GM18520 (cell line): ENCODE measurements around the gene CD248.
"Not testable (repeated sequence)": the region's sequence is repeated elsewhere in the genome, so short reads cannot be mapped to it uniquely, and the experiment has no call there.

Experiments
- ATAC-seq: cut with Tn5 transposase; IDR thresholded peaks from one replicate; pipeline ENCODE4 v1.9.1; 2021; ENCODE audit not compliant: unreplicated experiment

The CD248 gene

DNA sequence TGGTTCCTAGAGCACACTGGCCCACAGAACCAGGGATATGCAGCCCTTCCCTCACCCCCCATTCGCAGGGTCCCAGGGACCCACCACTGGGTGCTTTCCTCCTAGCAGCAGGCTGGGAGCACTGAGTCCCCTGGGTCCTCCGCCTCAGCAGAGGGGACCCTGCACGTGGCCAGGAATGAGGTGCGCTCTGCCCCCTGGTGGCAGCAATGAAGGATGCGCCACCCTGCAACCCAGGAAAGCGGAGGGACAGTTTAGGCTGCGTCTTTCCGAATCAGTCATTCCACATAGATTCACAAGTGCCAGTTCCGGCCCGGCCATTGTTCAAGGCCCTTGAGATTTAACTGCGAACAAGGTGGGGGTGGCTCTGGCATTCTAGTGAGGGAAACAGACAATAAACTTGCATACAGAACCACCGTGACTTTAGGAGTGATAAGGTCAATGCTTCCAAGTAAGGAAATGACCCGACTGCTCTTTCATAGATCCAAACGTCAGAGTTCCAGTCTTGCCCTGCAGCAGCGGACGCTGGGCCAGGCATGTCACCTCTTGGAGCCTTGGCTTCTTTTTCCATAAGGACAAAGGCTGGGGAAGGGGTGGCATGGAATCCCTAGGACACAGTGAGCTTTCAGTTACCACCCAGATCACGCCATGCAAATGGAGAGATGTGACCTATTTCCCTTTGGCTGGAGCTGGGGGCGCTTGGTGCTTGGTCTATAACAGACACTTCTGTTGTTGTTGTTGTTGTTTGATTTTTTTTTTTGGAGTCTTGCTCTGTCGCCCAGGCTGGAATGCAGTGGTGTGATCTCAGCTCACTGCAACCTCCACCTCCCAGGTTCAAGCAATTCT is 11.7 kb upstream of the CD248 start:
- no peak for ATAC-seq

DNA sequence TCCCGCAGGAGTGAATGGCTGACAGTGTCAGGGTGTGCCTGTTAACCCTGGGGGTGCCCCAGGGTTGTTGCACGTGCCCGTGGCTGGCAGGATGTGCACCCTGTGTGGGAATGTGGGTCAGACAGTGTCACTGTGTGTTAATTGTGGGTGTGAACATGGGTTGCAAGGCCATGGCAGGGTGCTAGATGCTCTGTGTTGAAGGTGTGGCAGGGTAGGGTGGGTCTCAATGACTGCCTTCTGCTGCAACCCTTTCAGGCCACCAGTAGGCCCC is 11.1 kb upstream of the CD248 start:
- ATAC-seq: no peak

DNA sequence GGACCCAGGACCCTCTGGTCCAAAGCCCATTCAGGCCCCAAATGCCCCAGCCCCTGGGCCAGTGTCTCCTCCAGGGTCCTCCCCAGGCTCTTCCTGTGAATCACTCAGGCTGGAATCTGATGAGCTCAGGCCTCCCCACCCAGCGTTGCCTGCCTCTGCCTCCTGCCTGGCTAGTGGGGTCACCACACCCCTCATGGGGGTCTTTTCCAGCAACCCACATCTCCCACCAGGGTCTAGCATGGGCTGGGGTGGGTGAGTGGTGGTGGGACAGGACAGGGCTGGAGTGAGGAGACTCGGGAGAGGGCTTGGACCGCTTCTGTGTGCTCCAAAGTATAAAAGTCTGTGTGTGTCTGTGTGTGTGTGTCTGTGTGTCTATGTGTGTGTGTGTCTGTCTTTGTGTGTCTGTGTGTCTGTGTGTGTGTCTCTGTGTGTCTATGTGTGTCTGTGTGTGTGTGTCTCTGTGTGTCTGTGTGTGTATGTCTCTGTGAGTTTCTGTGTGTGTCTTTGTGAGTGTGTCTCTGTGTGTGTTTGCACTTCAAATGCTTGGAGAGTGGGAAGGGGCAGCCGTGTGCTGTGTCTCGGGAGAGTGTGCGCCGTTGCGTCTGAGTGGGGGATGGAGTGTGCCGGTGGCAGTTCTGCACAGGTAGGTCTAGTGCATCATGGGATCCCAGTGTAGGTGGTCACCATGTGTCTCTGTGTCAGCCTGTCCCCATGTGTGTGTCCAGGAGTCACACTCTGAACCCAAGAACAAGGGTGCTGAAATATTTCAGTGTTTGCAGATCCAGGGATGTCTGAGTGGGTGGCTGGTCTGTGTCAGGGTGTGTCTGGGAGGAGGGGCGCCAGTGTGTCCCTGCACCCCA is 10.6 kb upstream of the CD248 start:
- ATAC-seq: no peak

DNA sequence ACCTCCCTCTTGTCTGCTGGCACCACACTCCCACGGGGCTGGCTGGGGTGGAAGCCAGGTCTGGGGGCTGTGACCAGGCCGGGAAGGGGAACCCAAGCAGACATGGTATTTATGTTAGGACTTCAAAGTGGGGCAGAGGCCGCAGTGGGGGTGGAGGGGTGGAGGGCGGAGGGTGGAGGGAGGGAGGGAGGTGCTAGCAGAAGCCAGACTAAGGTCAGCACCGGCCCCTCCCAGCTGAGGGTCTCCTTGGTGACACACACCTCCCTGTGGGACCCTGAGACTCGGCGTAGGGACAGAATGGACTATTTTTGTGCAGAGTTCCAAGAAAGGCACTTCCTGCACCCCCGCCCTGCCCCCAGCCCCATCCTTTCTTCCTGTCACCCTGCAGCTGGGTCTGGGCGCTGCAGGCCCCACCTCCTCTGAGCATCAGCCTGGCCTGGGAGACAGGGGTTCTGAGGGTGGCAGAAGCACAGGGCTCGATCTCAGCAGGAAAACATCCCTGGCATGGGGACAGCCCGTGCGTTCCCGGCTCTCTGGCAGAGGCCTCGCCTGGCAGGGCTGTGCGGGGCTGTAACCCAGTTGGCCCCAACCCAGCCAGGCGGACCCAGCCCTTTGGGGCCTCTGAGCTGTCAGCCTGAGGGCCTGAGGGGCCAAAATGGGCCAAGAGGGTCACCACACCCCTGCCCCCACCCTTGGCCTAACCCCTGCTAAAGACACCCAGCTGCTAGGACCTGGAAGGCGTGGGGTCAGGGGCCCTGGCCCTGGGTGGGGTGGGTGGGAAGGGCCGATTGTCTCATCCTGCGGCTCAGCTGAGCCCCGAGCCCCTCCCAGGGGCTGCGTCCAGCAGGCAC is 9.6 kb upstream of the CD248 start:
- ATAC-seq: no peak

DNA sequence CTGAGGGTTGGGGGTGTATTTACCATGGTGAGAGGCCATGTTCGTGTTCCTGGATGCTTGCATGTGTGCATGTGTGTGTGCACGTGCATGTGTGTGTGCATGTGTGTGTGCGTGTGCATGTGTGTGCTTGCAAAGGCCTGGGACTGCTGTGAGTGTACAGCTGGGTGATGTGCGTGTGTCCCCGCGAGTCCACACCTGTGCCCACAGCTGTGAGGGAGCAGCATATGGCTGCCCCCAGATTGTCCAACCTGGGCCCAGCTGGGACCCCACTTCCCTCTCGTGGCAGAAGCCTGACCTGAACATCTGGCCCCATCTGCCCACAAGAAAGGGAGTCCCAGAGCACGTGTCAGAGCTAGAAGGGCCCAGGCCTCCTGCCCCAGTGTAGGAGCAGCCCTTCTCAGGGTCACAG is 8.4 kb upstream of the CD248 start:
- no peak for ATAC-seq

DNA sequence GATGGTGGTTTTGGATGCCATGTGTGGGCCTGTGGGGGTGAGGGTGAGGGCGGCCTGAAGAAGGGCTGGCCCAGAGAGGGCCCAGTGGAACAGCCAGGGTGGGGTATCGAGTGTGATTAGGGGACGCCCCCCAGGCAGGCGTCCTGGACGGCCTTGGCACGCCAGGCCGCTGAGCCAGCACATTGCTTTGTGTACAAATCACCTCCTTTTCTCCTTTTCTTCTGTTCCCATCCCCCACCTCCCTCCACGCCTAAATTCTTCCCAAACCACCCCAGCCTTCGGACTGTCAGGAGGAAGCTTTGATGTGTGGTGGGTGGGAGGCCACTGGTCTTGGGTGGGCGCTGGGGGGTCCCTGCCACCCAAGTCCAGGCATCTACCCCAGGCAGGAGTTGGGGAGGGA is 7.8 kb upstream of the CD248 start:
- ATAC-seq: no peak

DNA sequence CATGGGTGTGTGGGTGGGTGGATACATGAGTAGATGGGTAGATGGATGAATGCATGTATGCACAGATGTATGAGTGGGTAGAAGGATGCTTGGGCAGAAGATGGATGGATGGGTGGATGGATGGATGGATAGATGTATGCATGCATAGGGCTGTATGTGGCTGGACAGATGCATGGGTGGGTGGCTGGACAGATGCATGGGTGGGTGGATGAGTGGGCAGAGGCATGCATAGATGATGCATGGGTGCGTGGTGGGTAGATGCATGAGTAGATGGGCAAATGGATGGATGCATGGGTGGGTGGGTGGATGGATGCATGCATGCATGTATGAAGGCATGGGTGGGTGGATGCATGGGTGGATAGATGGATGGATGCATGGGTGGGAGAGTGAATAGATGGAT is 6.8 kb upstream of the CD248 start:
- no peak for ATAC-seq

DNA sequence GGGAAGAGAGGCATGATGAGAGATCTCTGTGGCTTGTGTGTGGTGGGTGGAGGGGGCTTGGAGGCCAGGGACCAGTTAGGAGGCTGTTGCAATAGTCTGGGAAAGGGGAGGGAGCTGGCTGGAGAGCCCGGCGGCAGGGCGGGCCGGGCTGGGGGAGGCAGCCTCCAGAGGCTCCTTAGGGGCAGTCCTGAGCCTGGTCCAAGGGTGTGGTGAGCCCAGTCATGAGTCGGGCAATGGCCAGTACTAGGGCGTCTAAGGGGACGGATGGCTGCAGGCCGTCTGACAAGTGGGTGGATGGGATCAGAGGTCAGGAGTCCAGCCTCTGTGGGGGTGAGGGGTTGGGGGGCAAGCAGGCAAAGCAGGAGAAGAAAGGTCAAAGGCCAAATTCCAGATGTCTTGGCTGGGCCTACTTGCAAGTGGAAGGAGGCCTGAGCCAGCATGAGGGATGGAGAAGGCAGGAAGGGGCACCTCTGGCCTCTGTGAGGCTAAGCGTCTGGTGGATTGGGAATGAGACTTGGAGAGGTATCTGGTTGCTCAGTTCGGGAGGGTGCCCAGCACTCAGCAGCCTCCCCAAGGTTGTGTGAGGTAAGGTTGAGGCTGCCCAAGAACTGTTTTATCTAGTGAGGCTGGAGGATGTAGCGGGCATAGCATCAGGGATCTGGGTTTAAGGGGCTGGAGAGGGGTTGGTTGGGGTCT is 6.0 kb upstream of the CD248 start:
- ATAC-seq: no peak

DNA sequence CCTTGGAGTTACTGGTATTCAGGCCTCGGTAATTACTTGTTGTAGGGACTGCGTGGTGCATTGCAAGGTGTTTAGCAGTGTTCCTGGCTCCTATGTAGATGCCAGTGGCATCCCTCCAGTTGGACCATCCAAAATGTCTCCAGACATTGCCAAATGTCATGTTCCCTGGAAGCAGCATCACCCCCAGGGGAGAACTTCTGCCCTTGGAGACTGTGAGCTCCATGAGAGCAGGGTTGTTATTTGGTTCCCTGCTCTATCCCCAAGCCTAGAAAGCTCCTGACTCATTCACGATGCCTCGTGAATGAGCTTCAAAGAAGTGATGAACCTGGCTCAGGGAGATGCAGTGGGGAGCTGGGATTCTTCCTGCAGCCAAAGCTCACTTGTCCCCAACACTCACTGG is 4.8 kb upstream of the CD248 start:
- no peak for ATAC-seq

DNA sequence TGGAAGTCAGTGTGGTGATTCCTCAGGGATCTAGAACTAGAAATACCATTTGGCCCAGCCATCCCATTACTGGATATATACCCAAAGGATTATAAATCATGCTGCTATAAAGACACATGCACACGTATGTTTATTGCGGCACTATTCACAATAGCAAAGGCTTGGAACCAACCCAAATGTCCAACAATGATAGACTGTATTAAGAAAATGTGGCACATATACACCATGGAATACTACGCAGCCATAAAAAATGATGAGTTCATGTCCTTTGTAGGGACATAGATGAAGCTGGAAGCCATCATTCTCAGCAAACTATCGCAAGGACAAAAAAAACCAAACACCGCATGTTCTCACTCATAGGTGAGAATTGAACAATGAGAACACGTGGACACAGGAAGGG is 3.9 kb upstream of the CD248 start:
- not testable (repeated sequence) for ATAC-seq

DNA sequence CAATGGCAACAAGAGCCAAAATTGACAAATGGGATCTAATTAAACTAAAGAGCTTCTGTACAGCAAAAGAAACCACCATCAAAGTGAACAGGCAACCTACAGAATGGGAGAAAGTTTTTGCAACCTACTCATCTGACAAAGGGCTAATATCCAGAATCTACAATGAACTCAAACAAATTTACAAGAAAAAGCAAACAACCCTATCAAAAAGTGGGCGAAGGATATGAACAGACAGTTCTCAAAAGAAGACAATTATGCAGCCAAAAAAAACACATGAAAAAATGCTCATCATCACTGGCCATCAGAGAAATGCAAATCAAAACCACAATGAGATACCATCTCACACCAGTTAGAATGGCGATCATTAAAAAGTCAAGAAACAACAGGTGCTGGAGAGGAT is 3.4 kb upstream of the CD248 start:
- ATAC-seq: not testable (repeated sequence)

DNA sequence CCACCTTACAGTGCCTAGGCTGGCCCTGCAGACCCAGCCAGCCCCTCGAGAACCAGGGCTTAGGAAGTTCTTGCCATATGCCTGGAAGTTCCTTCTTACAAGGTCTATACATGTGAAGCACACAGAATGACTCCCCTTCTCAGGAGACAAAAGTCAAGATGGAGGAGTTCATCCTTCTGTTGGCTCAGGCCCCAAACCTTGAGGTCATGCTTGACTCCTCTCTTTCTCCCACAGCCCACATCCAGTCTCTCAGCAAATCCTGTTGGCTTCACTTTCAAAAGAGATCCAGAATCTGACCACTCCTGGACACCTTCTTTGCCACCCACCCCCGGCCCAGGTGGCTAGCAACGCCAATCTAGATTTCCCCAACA is 1.7 kb upstream of the CD248 start:
- no peak for ATAC-seq

DNA sequence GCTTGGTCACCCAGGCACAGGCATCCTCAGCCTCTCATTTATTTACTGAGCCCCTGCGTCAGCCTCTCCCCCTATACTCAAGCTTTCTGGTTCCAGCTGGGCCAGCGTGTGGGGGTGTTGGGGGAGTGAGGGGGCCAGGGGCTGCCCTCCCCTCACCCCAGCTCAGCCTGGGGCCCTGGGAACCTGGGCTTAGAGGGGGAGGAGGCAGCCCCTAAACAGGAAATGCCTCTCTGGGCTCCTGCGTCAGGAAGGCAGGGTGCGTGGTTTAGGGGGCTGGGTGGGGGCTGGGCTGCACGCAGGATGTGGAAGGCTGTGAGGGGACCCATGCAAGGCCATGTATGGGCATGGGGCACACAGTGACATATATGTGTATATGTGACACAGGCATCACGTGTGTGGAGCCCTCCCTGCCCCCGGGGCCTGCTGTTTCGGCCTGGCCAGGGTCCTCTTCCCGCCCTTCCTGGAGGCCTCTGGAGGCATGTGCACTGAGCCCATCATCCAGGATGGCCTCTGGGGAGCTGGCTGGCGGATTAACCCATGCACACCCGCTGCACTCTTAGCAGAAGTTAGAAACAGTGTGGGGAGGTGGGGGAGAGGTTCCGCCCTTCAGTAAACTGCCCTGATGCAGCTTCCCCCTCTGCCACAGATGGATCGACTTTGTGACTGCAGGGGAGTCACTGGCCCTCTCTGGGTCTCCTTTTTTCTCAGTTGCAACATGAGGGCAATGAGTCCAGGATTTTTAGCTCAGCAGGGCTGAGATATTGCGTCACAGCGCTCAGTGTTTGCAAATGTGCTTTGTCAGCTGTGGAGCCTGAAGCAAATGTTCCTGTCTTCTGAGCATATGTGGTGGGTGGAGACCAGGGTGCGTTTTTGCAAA is 1.1 kb upstream of the CD248 start:
- no peak for ATAC-seq

DNA sequence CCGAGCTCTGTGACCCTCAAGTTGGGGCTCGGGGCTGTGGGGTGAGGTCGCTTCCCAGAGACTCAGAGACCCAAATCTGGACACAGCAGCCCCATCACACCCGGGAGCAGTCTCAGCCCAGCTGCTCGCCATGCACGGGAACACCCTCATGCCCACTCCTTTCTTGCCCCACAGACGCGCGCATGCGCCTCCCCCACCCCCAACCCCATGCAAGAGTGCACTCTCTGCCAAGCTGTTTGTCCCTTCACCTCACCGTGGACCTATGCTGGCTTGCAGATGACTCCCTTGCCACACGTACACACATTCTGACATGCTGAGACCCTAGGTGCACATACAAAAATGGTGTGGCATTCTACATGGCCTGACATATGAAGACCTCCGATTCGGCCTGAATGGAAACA is 478 bp upstream of the CD248 start:
- ATAC-seq: no peak

DNA sequence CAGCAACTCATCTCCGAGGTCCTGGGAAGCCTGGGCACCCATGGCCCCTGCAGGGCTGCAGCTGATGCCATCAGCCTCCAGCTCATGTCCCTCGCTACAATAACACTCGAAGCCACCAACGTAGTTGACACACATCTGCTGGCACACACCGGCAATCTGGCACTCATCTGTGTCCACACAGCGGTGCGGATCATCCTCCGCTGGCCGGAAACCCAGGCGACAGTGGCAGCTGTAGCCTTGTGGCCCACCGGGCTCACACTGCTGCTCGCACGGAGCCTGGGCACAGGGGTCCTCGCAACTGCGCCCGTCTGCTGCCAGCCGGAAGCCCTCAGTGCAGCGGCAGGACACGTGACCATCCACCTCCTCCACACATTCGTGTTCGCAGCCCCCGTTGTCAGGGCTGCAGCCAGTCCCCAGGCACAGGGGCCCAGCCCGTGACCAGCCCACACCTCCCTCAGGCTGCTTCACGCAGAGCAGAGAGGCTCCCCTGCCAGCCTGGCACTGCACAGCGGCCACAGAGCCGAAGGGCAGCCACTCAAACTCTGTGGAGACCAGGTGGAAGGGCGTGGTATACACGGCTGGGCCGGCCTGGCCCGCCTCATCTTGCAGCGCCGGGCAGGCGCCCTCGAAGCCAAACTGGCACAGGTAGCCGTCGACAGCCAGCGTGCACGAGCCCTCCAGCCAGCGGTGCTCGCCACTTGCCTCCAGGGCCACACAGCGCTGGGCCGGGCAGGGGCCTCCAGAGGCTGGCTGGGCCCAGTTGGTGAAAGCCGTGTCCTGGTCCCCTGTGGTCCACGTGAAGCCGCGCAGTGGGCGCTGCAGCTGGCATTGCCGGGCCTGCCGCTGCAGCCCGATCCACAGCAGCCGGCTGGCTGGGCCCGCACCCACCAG is 678 bp downstream of the CD248 start:
- no peak for ATAC-seq

DNA sequence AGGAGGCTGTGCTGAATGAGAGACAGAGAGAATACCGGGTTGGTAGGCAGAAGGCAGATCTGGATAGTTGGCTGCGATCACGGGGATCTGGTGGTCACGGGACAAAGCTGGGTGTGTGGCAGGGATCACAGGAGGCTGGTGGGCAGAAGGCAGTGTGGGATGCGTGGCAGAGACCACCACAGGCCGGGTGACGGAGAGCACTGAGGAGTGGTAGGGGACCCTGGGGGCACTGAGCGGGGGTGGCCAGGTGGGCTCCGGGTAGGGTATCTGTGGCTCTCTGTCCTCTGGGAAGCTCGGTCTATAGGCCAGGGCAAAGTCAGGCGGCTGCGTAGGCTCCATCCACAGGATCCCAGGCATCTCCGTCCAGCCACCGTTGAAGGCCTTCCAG is 1.4 kb downstream of the CD248 start:
- no peak for ATAC-seq

DNA sequence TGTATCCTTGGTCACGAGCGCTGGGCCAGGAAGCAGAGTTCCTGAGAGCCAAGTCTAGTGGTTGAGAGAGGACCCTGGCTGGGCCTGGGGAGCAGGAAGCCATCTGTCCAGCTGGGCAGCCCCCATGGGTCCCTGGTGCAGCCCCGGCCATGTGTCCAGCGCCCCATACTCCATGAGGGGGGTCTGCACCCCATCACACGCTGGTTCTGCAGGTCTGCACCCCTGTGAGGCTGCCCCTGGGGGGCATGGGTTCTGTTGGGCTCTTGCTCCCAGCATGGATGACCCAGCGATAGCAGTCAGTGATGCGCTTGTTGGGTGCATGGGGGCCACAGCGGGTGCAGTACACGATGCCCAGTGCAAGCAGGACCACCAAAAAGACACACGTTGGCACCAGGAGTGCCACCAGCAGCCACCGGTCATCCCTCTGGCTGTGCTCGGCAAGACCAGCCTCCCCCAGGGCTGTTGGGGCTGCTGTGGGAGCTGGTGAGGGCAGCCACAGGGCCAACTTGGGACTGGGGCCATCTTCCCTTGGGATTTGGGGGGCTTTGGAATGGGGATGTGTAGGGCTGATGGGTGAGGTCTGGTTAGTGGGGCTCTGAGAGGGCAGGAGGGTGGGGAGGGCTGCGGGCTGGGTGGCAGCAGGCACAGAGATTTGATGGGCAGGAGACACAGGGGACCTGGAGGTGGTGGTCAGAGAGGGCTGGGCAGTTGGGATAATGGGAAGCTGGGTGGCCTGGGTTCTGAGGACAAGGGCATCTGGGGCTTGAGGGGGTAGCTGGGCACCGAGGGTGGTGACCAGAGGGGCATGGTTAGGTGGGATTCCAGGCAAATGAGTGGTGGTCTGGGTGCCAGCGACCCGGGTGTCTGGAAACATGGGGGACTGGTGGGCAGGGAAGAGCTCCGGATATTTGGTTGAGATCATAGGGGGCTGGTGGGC is 2.0 kb downstream of the CD248 start:
- no peak for ATAC-seq

DNA sequence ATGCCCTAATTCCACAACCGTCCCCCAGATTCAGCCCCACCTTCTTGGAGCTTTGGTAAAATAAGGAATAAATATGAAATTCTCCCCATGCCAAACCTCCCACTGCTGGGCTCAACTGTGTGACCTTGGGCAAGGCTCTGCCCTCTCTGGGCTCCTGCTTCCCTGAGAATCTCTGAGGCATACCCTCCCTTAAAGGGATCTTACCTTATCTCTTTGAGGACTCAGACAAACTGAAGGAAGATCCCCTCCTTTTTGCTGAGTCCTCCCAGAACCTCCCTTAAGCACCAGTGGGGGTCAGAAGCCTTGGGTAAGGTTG is 2.7 kb downstream of the CD248 start:
- ATAC-seq: no peak
